Small intestine (tissue), 7 donors: ENCODE results near the gene PACSIN3. TPM values are rescaled to one million over a fixed set of nuclear protein-coding genes. Genes with fewer than 3 reads are reported as not detected.

Experiments
- DNase-seq, 2 donors: peaks; one replicate each; pipeline versions ENCODE4 v3.0.0 to v3.0.0-alpha.2; 2013
- FAIRE-seq: peaks from 2 replicates; lab custom pipeline; 2012; peaks lifted over from hg19 to GRCh38; lab: Jason Lieb, UNC
- H3K27ac ChIP-seq, 3 donors: one replicate each; pipeline ENCODE4 v1.5.1; 2013; ENCODE audit warnings: low read length in 2 of 3, mild to moderate bottlenecking in 2 of 3, control low read depth in 1 of 3, inconsistent platforms in 1 of 3, low read depth in 1 of 3, moderate library complexity in 1 of 3
- H3K27me3 ChIP-seq, 3 donors: one replicate each; pipeline ENCODE4 v1.6.1; 2013; ENCODE audit warnings: low read length in 3 of 3, inconsistent platforms in 1 of 3; ENCODE audit not compliant: control insufficient read depth in 3 of 3, insufficient read depth in 3 of 3
- H3K36me3 ChIP-seq, 3 donors: one replicate each; pipeline ENCODE4 v1.6.1; 2013; ENCODE audit warnings: low read length in 3 of 3, inconsistent platforms in 1 of 3, low read depth in 1 of 3, mild to moderate bottlenecking in 1 of 3, moderate library complexity in 1 of 3; ENCODE audit not compliant: control insufficient read depth in 3 of 3, insufficient read depth in 2 of 3
- H3K4me1 ChIP-seq, 3 donors: one replicate each; pipeline ENCODE4 v1.6.1; 2013; ENCODE audit warnings: low read length in 2 of 3, inconsistent platforms in 1 of 3, low read depth in 1 of 3, mild to moderate bottlenecking in 1 of 3, moderate library complexity in 1 of 3; ENCODE audit not compliant: control insufficient read depth in 3 of 3, insufficient read depth in 2 of 3
- H3K4me3 ChIP-seq, 3 donors: one replicate each; pipeline ENCODE4 v1.5.1; 2013; ENCODE audit warnings: low read length in 3 of 3, control low read depth in 1 of 3, inconsistent platforms in 1 of 3, low read depth in 1 of 3, mild to moderate bottlenecking in 1 of 3, moderate library complexity in 1 of 3
- H3K9me3 ChIP-seq, 2 donors: one replicate each; pipeline ENCODE4 v1.6.1; 2013; ENCODE audit warnings: low read depth in 1 of 2, low read length in 1 of 2; ENCODE audit not compliant: control insufficient read depth in 2 of 2, insufficient read depth in 1 of 2
- WGBS, 3 donors: extraction: QIAGEN DNeasy Blood & Tissue Kit; methylation state at CpG; one replicate each; pipeline ENCODE4 v1.1.7; 2013; 5-methylcytosine and 5-hydroxymethylcytosine counted together
- polyA plus RNA-seq, 4 donors: library from polyadenylated mRNA; stranded (reverse) in 3 of 4; unstranded in 1 of 4; fragments of 200-250 nt in 3 of 4; fragments of 120-200 nt in 1 of 4; gene quantifications; one replicate each; pipeline versions ENCODE4 v1.2.1 to v1.2.3, GENCODE V29; 2013
- donor health status: healthy with polysubstance abuse.
- donor health status: control.
- donor health status: control.
- donor health status: Bipolar disorder and iron deficiency.
- donor health status: healthy.

Gene PACSIN3
- polyA plus RNA-seq, 4 donors, result 2.0 to 48.3 (median 5.7) TPM

DNA sequence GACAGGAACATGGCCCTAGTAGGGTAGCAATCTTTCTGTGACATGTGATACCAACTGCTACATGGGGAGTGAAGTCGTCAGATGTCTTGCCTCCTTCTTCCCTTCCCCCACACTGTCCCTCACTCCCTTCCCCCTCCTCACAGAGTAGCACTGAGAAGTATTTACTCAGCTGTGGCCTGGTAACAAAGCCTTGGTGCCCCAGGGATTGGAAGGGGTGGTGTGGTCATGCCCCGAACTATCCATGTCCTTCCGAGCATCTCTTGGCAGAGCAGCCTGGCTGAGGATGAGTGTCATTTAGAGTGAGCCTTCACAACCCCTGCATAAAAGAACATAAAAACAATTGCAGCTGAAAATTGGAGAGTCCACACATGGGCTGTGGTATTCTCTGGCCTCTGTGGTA is 55.7 kb downstream of the PACSIN3 start:
- H3K27me3 ChIP-seq, result no peaks in the 10 kb centered on the region
- DNase-seq (no peak), FAIRE-seq (no peak)
- H3K4me1 ChIP-seq, result peaks cover 2 to 4% (median 3%) of the 10 kb centered on the region in 3 donors
- H3K36me3 ChIP-seq, result peaks cover 0 to 1% (median 0%) of the 10 kb centered on the region in 3 donors
- no peaks in the 10 kb centered on the region for H3K9me3 ChIP-seq
- no peak overlapping the region for H3K27ac ChIP-seq
- H3K4me3 ChIP-seq, result no peak overlapping the region
- WGBS, 3 donors, result 65 to 74% (median 70%) methylated on average over 3 of the region's 3 CpGs

Other genes starting within 250 kb of the PACSIN3 start
- gene CSTPP1, start 249.7 kb downstream of the PACSIN3 start, polyA plus RNA-seq, result 10 to 100 TPM; 15.1 to 32.9 (median 20.5) TPM
- gene ARFGAP2, start 9.6 kb downstream of the PACSIN3 start, polyA plus RNA-seq, result 10 to 100 TPM; 53.0 to 73.1 (median 64.4) TPM
- 10 to 100 TPM; 25.1 to 39.4 (median 31.6) TPM for gene DDB2, start 28.5 kb upstream of the PACSIN3 start, polyA plus RNA-seq
- gene ACP2, start 62.4 kb upstream of the PACSIN3 start, polyA plus RNA-seq, result 10 to 100 TPM; 44.1 to 91.4 (median 51.0) TPM
- gene NR1H3, start 71.6 kb upstream of the PACSIN3 start, polyA plus RNA-seq, result 100 to 1,000 TPM; 102 to 366 (median 199) TPM
- 10 to 100 TPM; 19.2 to 45.1 (median 25.8) TPM for gene MADD, start 83.7 kb upstream of the PACSIN3 start, polyA plus RNA-seq
- 1 to 10 TPM in 1 of 4 donors, under 1 TPM in 2, not detected in 1; 0.03 to 5.4 (median 0.04) TPM for gene MYBPC3, start 166.3 kb upstream of the PACSIN3 start, polyA plus RNA-seq
- 10 to 100 TPM in 3 of 4 donors, 1 to 10 TPM in 1; 3.4 to 25.4 (median 12.0) TPM for gene SPI1, start 192.1 kb upstream of the PACSIN3 start, polyA plus RNA-seq
- 10 to 100 TPM in 2 of 4 donors, 1 to 10 TPM in 2; 7.8 to 30.9 (median 18.0) TPM for gene SLC39A13, start 222.2 kb upstream of the PACSIN3 start, polyA plus RNA-seq
- 100 to 1,000 TPM in 3 of 4 donors, 10 to 100 TPM in 1; 88.0 to 156 (median 103) TPM for gene PSMC3, start 240.0 kb upstream of the PACSIN3 start, polyA plus RNA-seq